Neural progenitor cell (in vitro differentiated cells): Measurements from ENCODE around the gene CIDEB.

Source experiments
- EZH2phosphoT487 ChIP-seq: fragments of 200-600 bp; sonication (generic); IDR thresholded peaks from 2 replicates; pipeline ENCODE4 v1.6.1; 2017; ENCODE audit warnings: antibody characterized with exemption
- TF ChIP-seq, protein P1 (sequence below): fragments of 200-600 bp; sonication (generic); IDR thresholded peaks from 2 replicates; pipeline ENCODE4 v1.5.1; 2017; ENCODE audit warnings: antibody characterized with exemption, mild to moderate bottlenecking

DNA sequence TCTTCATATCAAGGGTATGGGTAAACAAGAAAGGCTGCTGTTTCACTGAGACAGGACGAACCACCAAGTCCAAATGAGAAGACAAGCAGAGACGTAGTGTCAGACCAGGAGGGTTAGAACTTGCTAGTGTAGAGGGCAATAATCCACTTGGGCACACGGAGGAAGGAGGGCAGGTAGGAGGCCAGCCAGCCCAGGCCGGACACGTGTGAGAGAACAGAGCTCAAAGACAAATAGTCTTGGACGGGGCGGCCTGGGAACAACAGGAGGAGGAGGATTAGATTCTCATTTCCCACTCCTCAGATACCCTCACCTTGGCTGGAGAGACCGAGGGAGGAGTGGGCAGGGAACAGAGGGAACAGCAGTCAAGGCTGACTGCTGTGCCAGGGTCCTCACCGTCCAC lies 17.0 kb downstream of the CIDEB start:
- TF ChIP-seq, protein P1, sequence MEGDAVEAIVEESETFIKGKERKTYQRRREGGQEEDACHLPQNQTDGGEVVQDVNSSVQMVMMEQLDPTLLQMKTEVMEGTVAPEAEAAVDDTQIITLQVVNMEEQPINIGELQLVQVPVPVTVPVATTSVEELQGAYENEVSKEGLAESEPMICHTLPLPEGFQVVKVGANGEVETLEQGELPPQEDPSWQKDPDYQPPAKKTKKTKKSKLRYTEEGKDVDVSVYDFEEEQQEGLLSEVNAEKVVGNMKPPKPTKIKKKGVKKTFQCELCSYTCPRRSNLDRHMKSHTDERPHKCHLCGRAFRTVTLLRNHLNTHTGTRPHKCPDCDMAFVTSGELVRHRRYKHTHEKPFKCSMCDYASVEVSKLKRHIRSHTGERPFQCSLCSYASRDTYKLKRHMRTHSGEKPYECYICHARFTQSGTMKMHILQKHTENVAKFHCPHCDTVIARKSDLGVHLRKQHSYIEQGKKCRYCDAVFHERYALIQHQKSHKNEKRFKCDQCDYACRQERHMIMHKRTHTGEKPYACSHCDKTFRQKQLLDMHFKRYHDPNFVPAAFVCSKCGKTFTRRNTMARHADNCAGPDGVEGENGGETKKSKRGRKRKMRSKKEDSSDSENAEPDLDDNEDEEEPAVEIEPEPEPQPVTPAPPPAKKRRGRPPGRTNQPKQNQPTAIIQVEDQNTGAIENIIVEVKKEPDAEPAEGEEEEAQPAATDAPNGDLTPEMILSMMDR: no peak
- TF ChIP-seq EZH2phosphoT487: no peak
